Breast epithelium (tissue), 3 donors: ENCODE results near the gene ANKMY1.

Experiments used
- CTCF ChIP-seq, 3 donors: fragments of 450-650 bp; IDR thresholded peaks; one replicate each; pipeline ENCODE4 v1.5.1; 2016 to 2017; ENCODE audit warnings: antibody characterized with exemption in 3 of 3, mild to moderate bottlenecking in 3 of 3, moderate library complexity in 3 of 3
- POLR2A ChIP-seq: fragments of 450-650 bp; IDR thresholded peaks from one replicate; pipeline ENCODE4 v1.6.1; 2016; ENCODE audit warnings: antibody characterized with exemption, mild to moderate bottlenecking, moderate library complexity

GRCh38 chr2:240432430-240432819 lies 125.4 kb downstream of the ANKMY1 start:
- TF ChIP-seq CTCF (IDR thresholded peaks at IDR 0.05): no peak
- no peak for TF ChIP-seq POLR2A
